ENCODE results near the gene SLC7A6.

The SLC7A6 gene

GRCh38 chr16:68227850-68228553 lies 36.3 kb upstream of the SLC7A6 start:
- H3K4me3 ChIP-seq (ENCODE audit: low read depth in 1 of 5, low read length in 5 of 5): no peak overlapping the region
- H3K9ac ChIP-seq (ENCODE audit: low read length in 5 of 5): no peak overlapping the region
- H3K4me1 ChIP-seq (ENCODE audit: control insufficient read depth in 5 of 5, insufficient read depth in 5 of 5, low read length in 5 of 5): peaks cover 0 to 15% (median 11%) of the 10 kb centered on the region in 5 donors
- no peaks in the 10 kb centered on the region for H3K9me3 ChIP-seq (ENCODE audit: control insufficient read depth in 5 of 5, low read length in 5 of 5)
- H3K36me3 ChIP-seq (ENCODE audit: control insufficient read depth in 5 of 5, insufficient read depth in 5 of 5, low read length in 5 of 5): peaks cover 3 to 36% (median 12%) of the 10 kb centered on the region in 5 donors
- H3K27me3 ChIP-seq (ENCODE audit: control insufficient read depth in 5 of 5, insufficient read depth in 4 of 5, low read length in 5 of 5): no peaks in the 10 kb centered on the region
- no peak overlapping the region for H3K27ac ChIP-seq (ENCODE audit: low read depth, low read length)

GRCh38 chr16:68228652-68229051 lies 35.7 kb upstream of the SLC7A6 start:
- H3K4me3 ChIP-seq (ENCODE audit: low read depth in 1 of 5, low read length in 5 of 5): no peak overlapping the region
- no peak overlapping the region for H3K27ac ChIP-seq (ENCODE audit: low read depth, low read length)
- H3K9me3 ChIP-seq (ENCODE audit: control insufficient read depth in 5 of 5, low read length in 5 of 5): no peaks in the 10 kb centered on the region
- peaks cover 3 to 36% (median 12%) of the 10 kb centered on the region in 5 donors for H3K36me3 ChIP-seq (ENCODE audit: control insufficient read depth in 5 of 5, insufficient read depth in 5 of 5, low read length in 5 of 5)
- H3K27me3 ChIP-seq (ENCODE audit: control insufficient read depth in 5 of 5, insufficient read depth in 4 of 5, low read length in 5 of 5): no peaks in the 10 kb centered on the region
- H3K4me1 ChIP-seq (ENCODE audit: control insufficient read depth in 5 of 5, insufficient read depth in 5 of 5, low read length in 5 of 5): peaks cover 0 to 15% (median 11%) of the 10 kb centered on the region in 5 donors
- H3K9ac ChIP-seq (ENCODE audit: low read length in 5 of 5): peak overlapping the region in 1 of 5 donors; percentile 28

DNA sequence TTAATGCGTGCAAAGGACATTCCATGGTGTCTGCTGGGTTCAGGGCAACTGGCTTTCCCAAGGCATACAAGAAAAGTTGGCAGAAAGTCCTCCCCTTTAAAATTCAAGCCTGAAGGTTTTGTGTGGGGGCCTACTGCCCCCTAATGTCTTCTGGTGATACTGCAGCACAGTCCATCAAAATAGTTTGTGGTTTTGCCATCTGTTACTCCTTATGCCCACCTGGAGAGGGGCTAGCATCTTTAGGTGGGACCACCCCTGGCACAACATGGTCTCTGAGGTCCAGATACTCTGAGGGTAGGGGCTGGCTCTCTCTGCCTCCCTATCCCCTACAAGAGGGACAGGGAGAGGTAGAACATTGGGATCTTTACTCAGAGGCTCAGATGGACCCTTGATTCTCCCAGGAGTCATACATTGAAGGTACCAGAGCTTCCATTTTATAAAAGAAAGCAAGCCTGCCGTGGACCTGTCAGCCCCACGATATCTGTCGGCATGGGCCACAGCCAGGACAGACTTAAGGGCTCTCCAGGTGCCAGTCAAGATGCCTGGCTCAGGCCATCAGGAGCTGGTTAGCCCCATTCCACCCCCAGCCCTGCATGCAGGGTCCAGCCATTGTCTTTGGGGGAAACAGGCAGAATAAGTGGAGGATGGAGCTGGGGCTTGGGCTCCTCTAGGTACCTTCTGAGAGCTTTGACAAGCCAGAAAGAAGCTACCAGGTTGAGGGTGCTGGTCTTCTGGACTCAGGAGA lies 34.7 kb upstream of the SLC7A6 start:
- peaks cover 0 to 23% (median 18%) of the 10 kb centered on the region in 5 donors for H3K4me1 ChIP-seq (ENCODE audit: control insufficient read depth in 5 of 5, insufficient read depth in 5 of 5, low read length in 5 of 5)
- H3K9me3 ChIP-seq (ENCODE audit: control insufficient read depth in 5 of 5, low read length in 5 of 5): no peaks in the 10 kb centered on the region
- H3K36me3 ChIP-seq (ENCODE audit: control insufficient read depth in 5 of 5, insufficient read depth in 5 of 5, low read length in 5 of 5): peaks cover 3 to 36% (median 12%) of the 10 kb centered on the region in 5 donors
- H3K27me3 ChIP-seq (ENCODE audit: control insufficient read depth in 5 of 5, insufficient read depth in 4 of 5, low read length in 5 of 5): no peaks in the 10 kb centered on the region
- H3K27ac ChIP-seq (ENCODE audit: low read depth, low read length): no peak overlapping the region
- H3K4me3 ChIP-seq (ENCODE audit: low read depth in 1 of 5, low read length in 5 of 5): no peak overlapping the region
- no peak overlapping the region for H3K9ac ChIP-seq (ENCODE audit: low read length in 5 of 5)

DNA sequence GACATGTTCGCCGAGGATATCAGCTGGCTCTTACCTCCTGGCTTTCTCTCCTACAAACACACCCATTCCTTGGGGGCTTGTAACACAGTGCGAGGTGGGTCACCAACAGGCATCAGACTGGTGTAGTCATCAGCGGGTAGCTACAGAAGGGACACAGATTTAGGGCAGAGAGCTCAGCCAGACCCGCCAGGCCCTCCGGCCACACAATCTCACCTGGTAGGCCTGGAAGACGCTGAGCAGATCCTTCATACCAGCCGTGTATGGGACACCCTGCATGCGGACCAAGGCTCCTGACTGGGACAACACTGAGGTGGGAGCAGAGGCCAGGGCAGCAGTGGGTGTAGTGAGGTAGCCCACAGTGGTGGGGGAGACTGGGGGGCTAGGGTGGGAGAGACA lies 34.2 kb upstream of the SLC7A6 start:
- Histone ChIP-seq H3K36me3 (ENCODE audit: control insufficient read depth in 5 of 5, insufficient read depth in 5 of 5, low read length in 5 of 5) (peaks cover 3 to 36% (median 12%) of the 10 kb centered on the region in 5 donors), H3K27me3 (ENCODE audit: control insufficient read depth in 5 of 5, insufficient read depth in 4 of 5, low read length in 5 of 5) (no peaks in the 10 kb centered on the region), H3K9ac (ENCODE audit: low read length in 5 of 5) (no peak overlapping the region), H3K4me1 (ENCODE audit: control insufficient read depth in 5 of 5, insufficient read depth in 5 of 5, low read length in 5 of 5) (peaks cover 0 to 29% (median 24%) of the 10 kb centered on the region in 5 donors), H3K27ac (ENCODE audit: low read depth, low read length) (no peak overlapping the region), H3K4me3 (ENCODE audit: low read depth in 1 of 5, low read length in 5 of 5) (no peak overlapping the region), H3K9me3 (ENCODE audit: control insufficient read depth in 5 of 5, low read length in 5 of 5) (no peaks in the 10 kb centered on the region)

GRCh38 chr16:68230956-68231355 lies 33.4 kb upstream of the SLC7A6 start:
- peaks cover 1 to 36% (median 12%) of the 10 kb centered on the region in 5 donors for H3K36me3 ChIP-seq (ENCODE audit: control insufficient read depth in 5 of 5, insufficient read depth in 5 of 5, low read length in 5 of 5)
- no peak overlapping the region for H3K4me3 ChIP-seq (ENCODE audit: low read depth in 1 of 5, low read length in 5 of 5)
- H3K9ac ChIP-seq (ENCODE audit: low read length in 5 of 5): no peak overlapping the region
- no peak overlapping the region for H3K27ac ChIP-seq (ENCODE audit: low read depth, low read length)
- H3K9me3 ChIP-seq (ENCODE audit: control insufficient read depth in 5 of 5, low read length in 5 of 5): no peaks in the 10 kb centered on the region
- no peaks in the 10 kb centered on the region for H3K27me3 ChIP-seq (ENCODE audit: control insufficient read depth in 5 of 5, insufficient read depth in 4 of 5, low read length in 5 of 5)
- H3K4me1 ChIP-seq (ENCODE audit: control insufficient read depth in 5 of 5, insufficient read depth in 5 of 5, low read length in 5 of 5): peaks cover 0 to 35% (median 31%) of the 10 kb centered on the region in 5 donors

- peaks cover 0 to 40% (median 37%) of the 10 kb centered on the region in 5 donors for H3K4me1 ChIP-seq (ENCODE audit: control insufficient read depth in 5 of 5, insufficient read depth in 5 of 5, low read length in 5 of 5)
Measured at GRCh38 chr16:68231384-68232136, 32.8 kb upstream of the SLC7A6 start.

DNA sequence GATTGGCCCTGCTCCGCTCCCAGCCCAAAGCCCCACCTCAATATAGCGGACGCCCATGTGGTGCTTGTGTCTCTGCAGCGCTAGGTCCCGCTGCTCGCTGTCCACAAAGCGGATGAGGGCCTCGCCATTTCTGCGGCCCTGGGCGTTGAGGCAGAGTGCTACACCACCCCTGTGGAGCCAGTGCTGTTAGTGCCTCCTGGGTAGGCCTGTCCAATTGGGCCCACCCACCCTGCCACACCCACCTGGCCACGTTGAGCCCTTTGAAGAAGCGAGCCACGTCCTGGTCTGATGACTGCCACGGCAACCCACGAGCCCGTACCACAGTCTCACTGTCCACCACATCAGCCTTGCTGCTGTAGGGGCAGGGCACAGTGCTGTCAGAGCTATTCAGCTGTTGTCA lies 32.0 kb upstream of the SLC7A6 start:
- no peak overlapping the region for H3K27ac ChIP-seq (ENCODE audit: low read depth, low read length)
- H3K4me1 ChIP-seq (ENCODE audit: control insufficient read depth in 5 of 5, insufficient read depth in 5 of 5, low read length in 5 of 5): peaks cover 0 to 43% (median 42%) of the 10 kb centered on the region in 5 donors
- H3K9me3 ChIP-seq (ENCODE audit: control insufficient read depth in 5 of 5, low read length in 5 of 5): no peaks in the 10 kb centered on the region
- no peak overlapping the region for H3K4me3 ChIP-seq (ENCODE audit: low read depth in 1 of 5, low read length in 5 of 5)
- H3K36me3 ChIP-seq (ENCODE audit: control insufficient read depth in 5 of 5, insufficient read depth in 5 of 5, low read length in 5 of 5): peaks cover 0 to 28% (median 4%) of the 10 kb centered on the region in 5 donors
- H3K27me3 ChIP-seq (ENCODE audit: control insufficient read depth in 5 of 5, insufficient read depth in 4 of 5, low read length in 5 of 5): no peaks in the 10 kb centered on the region
- no peak overlapping the region for H3K9ac ChIP-seq (ENCODE audit: low read length in 5 of 5)

More at GRCh38 chr16:68231384-68232136, 32.8 kb upstream of the SLC7A6 start:
- no peaks in the 10 kb centered on the region for H3K9me3 ChIP-seq (ENCODE audit: control insufficient read depth in 5 of 5, low read length in 5 of 5)
- H3K36me3 ChIP-seq (ENCODE audit: control insufficient read depth in 5 of 5, insufficient read depth in 5 of 5, low read length in 5 of 5): peaks cover 0 to 32% (median 7%) of the 10 kb centered on the region in 5 donors
- no peak overlapping the region for H3K4me3 ChIP-seq (ENCODE audit: low read depth in 1 of 5, low read length in 5 of 5)
- H3K9ac ChIP-seq (ENCODE audit: low read length in 5 of 5): no peak overlapping the region
- no peaks in the 10 kb centered on the region for H3K27me3 ChIP-seq (ENCODE audit: control insufficient read depth in 5 of 5, insufficient read depth in 4 of 5, low read length in 5 of 5)
- no peak overlapping the region for H3K27ac ChIP-seq (ENCODE audit: low read depth, low read length)

GRCh38 chr16:68233085-68233834 lies 31.1 kb upstream of the SLC7A6 start:
- Histone ChIP-seq H3K36me3 (ENCODE audit: control insufficient read depth in 5 of 5, insufficient read depth in 5 of 5, low read length in 5 of 5) (peaks cover 0 to 25% (median 4%) of the 10 kb centered on the region in 5 donors), H3K27me3 (ENCODE audit: control insufficient read depth in 5 of 5, insufficient read depth in 4 of 5, low read length in 5 of 5) (no peaks in the 10 kb centered on the region), H3K27ac (ENCODE audit: low read depth, low read length) (no peak overlapping the region), H3K4me3 (ENCODE audit: low read depth in 1 of 5, low read length in 5 of 5) (no peak overlapping the region), H3K9ac (ENCODE audit: low read length in 5 of 5) (no peak overlapping the region), H3K9me3 (ENCODE audit: control insufficient read depth in 5 of 5, low read length in 5 of 5) (no peaks in the 10 kb centered on the region), H3K4me1 (ENCODE audit: control insufficient read depth in 5 of 5, insufficient read depth in 5 of 5, low read length in 5 of 5) (peaks cover 0 to 48% (median 45%) of the 10 kb centered on the region in 5 donors)

- no peak overlapping the region for H3K9ac ChIP-seq (ENCODE audit: low read length in 5 of 5)
- peaks cover 0 to 48% (median 44%) of the 10 kb centered on the region in 5 donors for H3K4me1 ChIP-seq (ENCODE audit: control insufficient read depth in 5 of 5, insufficient read depth in 5 of 5, low read length in 5 of 5)
- H3K27me3 ChIP-seq (ENCODE audit: control insufficient read depth in 5 of 5, insufficient read depth in 4 of 5, low read length in 5 of 5): no peaks in the 10 kb centered on the region
- H3K27ac ChIP-seq (ENCODE audit: low read depth, low read length): no peak overlapping the region
- no peaks in the 10 kb centered on the region for H3K9me3 ChIP-seq (ENCODE audit: control insufficient read depth in 5 of 5, low read length in 5 of 5)
- H3K4me3 ChIP-seq (ENCODE audit: low read depth in 1 of 5, low read length in 5 of 5): no peak overlapping the region
- H3K36me3 ChIP-seq (ENCODE audit: control insufficient read depth in 5 of 5, insufficient read depth in 5 of 5, low read length in 5 of 5): peaks cover 0 to 25% (median 4%) of the 10 kb centered on the region in 5 donors
Measured at GRCh38 chr16:68233835-68234187, 30.5 kb upstream of the SLC7A6 start.
